Measurements from ENCODE around the gene ALDH1B1.

DNA sequence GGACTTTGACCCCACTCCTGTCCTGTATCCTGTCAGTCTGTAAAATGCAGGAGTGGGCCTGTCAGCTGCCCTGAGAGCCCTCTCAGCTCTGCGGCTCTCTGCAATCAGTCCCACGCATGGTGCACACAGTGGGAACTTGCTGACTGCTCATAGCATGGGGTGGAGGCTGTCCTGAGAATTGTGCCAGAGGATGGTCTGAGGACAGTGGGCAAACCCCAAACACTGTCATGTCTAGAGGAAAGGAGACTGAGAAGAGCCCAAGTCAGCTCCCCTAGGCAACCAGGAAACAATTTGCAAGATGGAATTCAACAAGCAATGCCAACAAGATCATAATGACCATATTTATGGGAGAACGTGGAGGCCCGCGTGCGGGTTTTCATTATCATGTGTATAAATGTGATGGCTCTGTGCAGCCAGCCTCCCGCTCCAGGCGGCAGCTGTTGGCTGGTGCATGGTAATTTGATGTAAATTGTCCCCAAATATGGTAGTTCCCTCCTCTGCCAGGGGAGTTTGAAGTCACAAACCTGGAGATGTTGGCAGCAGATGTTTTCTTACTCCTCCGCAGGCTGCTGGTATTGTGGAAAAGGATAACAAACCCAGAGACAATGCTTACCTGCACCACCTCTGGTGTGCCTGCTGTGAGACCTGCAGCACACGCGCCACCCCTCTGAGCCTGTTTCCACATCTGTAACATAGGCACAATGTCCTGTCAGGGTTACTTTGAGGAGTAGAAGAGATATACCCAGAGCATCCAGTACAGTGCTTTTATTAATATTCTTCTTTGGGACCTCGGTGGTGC is 39.8 kb upstream of the ALDH1B1 start:
- TF ChIP-seq POLR2AphosphoS5 (IDR thresholded peaks at IDR 0.05): no peak
- TF ChIP-seq, protein P1, sequence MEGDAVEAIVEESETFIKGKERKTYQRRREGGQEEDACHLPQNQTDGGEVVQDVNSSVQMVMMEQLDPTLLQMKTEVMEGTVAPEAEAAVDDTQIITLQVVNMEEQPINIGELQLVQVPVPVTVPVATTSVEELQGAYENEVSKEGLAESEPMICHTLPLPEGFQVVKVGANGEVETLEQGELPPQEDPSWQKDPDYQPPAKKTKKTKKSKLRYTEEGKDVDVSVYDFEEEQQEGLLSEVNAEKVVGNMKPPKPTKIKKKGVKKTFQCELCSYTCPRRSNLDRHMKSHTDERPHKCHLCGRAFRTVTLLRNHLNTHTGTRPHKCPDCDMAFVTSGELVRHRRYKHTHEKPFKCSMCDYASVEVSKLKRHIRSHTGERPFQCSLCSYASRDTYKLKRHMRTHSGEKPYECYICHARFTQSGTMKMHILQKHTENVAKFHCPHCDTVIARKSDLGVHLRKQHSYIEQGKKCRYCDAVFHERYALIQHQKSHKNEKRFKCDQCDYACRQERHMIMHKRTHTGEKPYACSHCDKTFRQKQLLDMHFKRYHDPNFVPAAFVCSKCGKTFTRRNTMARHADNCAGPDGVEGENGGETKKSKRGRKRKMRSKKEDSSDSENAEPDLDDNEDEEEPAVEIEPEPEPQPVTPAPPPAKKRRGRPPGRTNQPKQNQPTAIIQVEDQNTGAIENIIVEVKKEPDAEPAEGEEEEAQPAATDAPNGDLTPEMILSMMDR (IDR thresholded peaks at IDR 0.05): no peak

Measured in breast epithelium (tissue), 3 donors.